SK-N-SH (cell line): ENCODE results near the gene PEA15. TPM values are rescaled to one million over a fixed set of nuclear protein-coding genes. Genes with fewer than 3 reads are reported as not detected.

Experiments
- CTCF ChIA-PET: fragments of 300-600, 350-600 bp; formaldehyde crosslinking; extraction: SDS; loops from one replicate; lab custom pipeline; 2021; lab: Yijun Ruan, JAX
- POLR2A ChIA-PET: fragments of 350-600 bp; sonication (Branson Sonifier 250); formaldehyde crosslinking; extraction: SDS; loops from one replicate; lab custom pipeline; 2020; ENCODE audit warnings: antibody characterized with exemption, inconsistent platforms; lab: Yijun Ruan, JAX
- DNase-seq: peaks from one replicate; pipeline ENCODE4 v3.0.0; 2012
- H2AFZ ChIP-seq: fragments of 200-600 bp; sonication (generic); 2 replicates; pipeline ENCODE4 v1.8.1; 2016; ENCODE audit warnings: antibody characterized with exemption, mild to moderate bottlenecking, low read depth
- H3F3A ChIP-seq: fragments of 200-600 bp; sonication (generic); replicated peaks from 2 replicates; pipeline ENCODE3; 2016; ENCODE audit warnings: antibody characterized with exemption, mild to moderate bottlenecking; ENCODE audit not compliant: insufficient read depth
- H3K27ac ChIP-seq, 2 experiments: fragments of 200-500 bp in 1 of 2; fragments of 200-600 bp in 1 of 2; sonication (Bioruptor generic) in 1 of 2; sonication (generic), shearing (Covaris generic) in 1 of 2; 2 replicates each; pipeline versions ENCODE4 v1.5.1 to v1.6.1; 2014 to 2016; ENCODE audit warnings: low read depth in 2 of 2, inconsistent platforms in 1 of 2, low read length in 1 of 2, mild to moderate bottlenecking in 1 of 2, mixed read lengths in 1 of 2
- H3K27me3 ChIP-seq: fragments of 200-600 bp; sonication (generic), shearing (Covaris generic); 2 replicates; pipeline ENCODE4 v1.6.1; 2016; ENCODE audit warnings: mixed run types; ENCODE audit not compliant: insufficient read depth
- H3K36me3 ChIP-seq, 2 experiments: fragments of 200-500 bp in 1 of 2; fragments of 200-600 bp in 1 of 2; sonication (Bioruptor generic) in 1 of 2; sonication (generic) in 1 of 2; replicated peaks in 1 of 2; 2 replicates each; pipeline versions ENCODE3 to v1.5.1; 2014 to 2016; ENCODE audit warnings: low read length in 1 of 2, mild to moderate bottlenecking in 1 of 2; ENCODE audit not compliant: insufficient read depth in 2 of 2, control insufficient read depth in 1 of 2
- H3K4me1 ChIP-seq, 2 experiments: fragments of 200-500 bp in 1 of 2; fragments of 200-600 bp in 1 of 2; sonication (Bioruptor generic) in 1 of 2; sonication (generic), shearing (Covaris generic) in 1 of 2; 2 replicates each; pipeline versions ENCODE4 v1.5.1 to v1.6.1; 2014 to 2016; ENCODE audit warnings: low read depth in 1 of 2, low read length in 1 of 2, mixed run types in 1 of 2; ENCODE audit not compliant: insufficient read depth in 2 of 2, control insufficient read depth in 1 of 2
- H3K4me2 ChIP-seq: fragments of 200-600 bp; sonication (generic), shearing (Covaris generic); 2 replicates; pipeline ENCODE4 v1.6.1; 2017; ENCODE audit warnings: mixed run types
- H3K4me3 ChIP-seq, 2 experiments: fragments of 200-500 bp in 1 of 2; fragments of 200-600 bp in 1 of 2; sonication (Bioruptor generic) in 1 of 2; sonication (generic), shearing (Covaris generic) in 1 of 2; 2 replicates each; pipeline versions ENCODE4 v1.5.1 to v1.8.1; 2014 to 2016; ENCODE audit warnings: low read depth in 2 of 2, inconsistent platforms in 1 of 2, low read length in 1 of 2, mild to moderate bottlenecking in 1 of 2, mixed read lengths in 1 of 2, moderate library complexity in 1 of 2
- H3K79me2 ChIP-seq: fragments of 200-600 bp; sonication (generic); 2 replicates; pipeline ENCODE4 v1.8.1; 2017; ENCODE audit warnings: mild to moderate bottlenecking; ENCODE audit not compliant: insufficient read depth
- H3K9ac ChIP-seq: fragments of 200-600 bp; sonication (generic); 2 replicates; pipeline ENCODE4 v1.6.1; 2017; ENCODE audit warnings: mixed run types
- H3K9me2 ChIP-seq: fragments of 200-600 bp; sonication (generic); 2 replicates; pipeline ENCODE4 v1.6.1; 2017; ENCODE audit warnings: mixed run types
- H3K9me3 ChIP-seq: fragments of 200-600 bp; sonication (generic); 2 replicates; pipeline ENCODE4 v1.6.1; 2017; ENCODE audit warnings: mixed run types, mild to moderate bottlenecking, moderate library complexity
- H4K20me1 ChIP-seq: fragments of 200-600 bp; sonication (generic); 2 replicates; pipeline ENCODE4 v1.6.1; 2017; ENCODE audit warnings: mild to moderate bottlenecking, mixed run types; ENCODE audit not compliant: insufficient read depth
- EP300 ChIP-seq, 2 experiments: IDR thresholded peaks; 2 replicates each; pipeline versions ENCODE4 v1.4.0 to v1.6.1; 2012; ENCODE audit warnings: borderline replicate concordance in 1 of 2, low read depth in 1 of 2, low read length in 1 of 2
- FOSL2 ChIP-seq: IDR thresholded peaks from 2 replicates; pipeline ENCODE4 v1.4.0; 2012; ENCODE audit warnings: low read depth, mild to moderate bottlenecking, moderate library complexity, borderline replicate concordance
- FOXM1 ChIP-seq: IDR thresholded peaks from 2 replicates; pipeline ENCODE4 v1.4.0; 2012; ENCODE audit warnings: low read depth, mild to moderate bottlenecking
- GATA2 ChIP-seq: sonication (generic); formaldehyde crosslinking; IDR thresholded peaks from 2 replicates; pipeline ENCODE4 v1.5.0; 2020; ENCODE audit warnings: mild to moderate bottlenecking, missing genetic modification reagents
- JUND ChIP-seq: IDR thresholded peaks from 2 replicates; pipeline ENCODE4 v1.4.0; 2012
- MAX ChIP-seq: IDR thresholded peaks from 2 replicates; pipeline ENCODE4 v1.4.0; 2012; ENCODE audit warnings: low read depth
- MEF2A ChIP-seq: IDR thresholded peaks from 2 replicates; pipeline ENCODE4 v1.4.0; 2012; ENCODE audit warnings: low read depth, borderline replicate concordance
- MXI1 ChIP-seq: IDR thresholded peaks from 2 replicates; pipeline ENCODE4 v1.6.1; 2012; ENCODE audit warnings: mild to moderate bottlenecking, low read depth, low read length, improper control_type of control experiment
- NFIC ChIP-seq: IDR thresholded peaks from 2 replicates; pipeline ENCODE4 v1.4.0; 2012; ENCODE audit warnings: borderline replicate concordance
- PBX3 ChIP-seq: IDR thresholded peaks from 2 replicates; pipeline ENCODE4; 2012
- POLR2AphosphoS5 ChIP-seq: IDR thresholded peaks from 2 replicates; pipeline ENCODE4 v1.6.1; 2012; ENCODE audit warnings: low read depth, low read length
- RAD21 ChIP-seq: IDR thresholded peaks from 2 replicates; pipeline ENCODE4 v1.6.1; 2012; ENCODE audit warnings: mild to moderate bottlenecking, low read length
- RCOR1 ChIP-seq: fragments of 150-350 bp; IDR thresholded peaks from 2 replicates; pipeline ENCODE4 v1.6.1; 2017; ENCODE audit warnings: antibody characterized with exemption, low read length
- SIN3A ChIP-seq: IDR thresholded peaks from 2 replicates; pipeline ENCODE4 v1.6.1; 2012; ENCODE audit warnings: low read depth, mild to moderate bottlenecking, low read length, moderate library complexity, borderline replicate concordance
- TAF1 ChIP-seq: IDR thresholded peaks from 2 replicates; pipeline ENCODE4 v1.6.1; 2012; ENCODE audit warnings: low read depth, mild to moderate bottlenecking, low read length, moderate library complexity, borderline replicate concordance
- TCF12 ChIP-seq: IDR thresholded peaks from 2 replicates; pipeline ENCODE4 v1.4.0; 2012
- USF1 ChIP-seq: IDR thresholded peaks from 2 replicates; pipeline ENCODE4 v1.4.0; 2012; ENCODE audit warnings: low read depth, borderline replicate concordance
- YY1 ChIP-seq: IDR thresholded peaks from 2 replicates; pipeline ENCODE4 v1.4.0; 2012; ENCODE audit warnings: low read depth, mild to moderate bottlenecking
- ZBTB33 ChIP-seq: IDR thresholded peaks from 2 replicates; pipeline ENCODE4 v1.4.0; 2012; ENCODE audit warnings: low read depth, borderline replicate concordance
- WGBS: methylation state at CpG from one replicate; pipeline ENCODE4 v1.1.6; 2017; ENCODE audit warnings: low lambda C conversion rate; 5-methylcytosine and 5-hydroxymethylcytosine counted together
- polyA plus RNA-seq, 3 experiments: library from polyadenylated mRNA; depleted of rRNA; stranded (reverse); fragments of >200 nt; gene quantifications; 2 replicates each; pipeline ENCODE4 v1.2.3, GENCODE V29; 2012

Gene PEA15
- polyA plus RNA-seq, 1 of the 3 experiments (the other 2 are of a cell fraction), result 322 TPM

- TF ChIP-seq FOXM1 (no peak), USF1 (peak; percentile 56; the same call in 1 of the 2 replicates), RCOR1 (no peak), MAX (peak; percentile 42; the same call in 1 of the 2 replicates), POLR2AphosphoS5 (no peak), RAD21 (no peak), MEF2A (no peak), YY1 (no peak), MXI1 (peak; percentile 73), TCF12 (0 out of 2 replicates have a peak, but pooled peaks have one; percentile 1)
- Histone ChIP-seq H3K79me2 (peaks cover 57% of the 10 kb centered on the region), H3K4me3 (peak overlapping the region; percentile 94 to 97), H3F3A (peaks cover 21% of the 10 kb centered on the region), H3K27ac (peak overlapping the region; percentile 87 to 99), H3K4me1 (peaks cover 40 to 62% of the 10 kb centered on the region in 2 experiments), H3K36me3 (peaks cover 28 to 29% of the 10 kb centered on the region in 2 experiments), H2AFZ (no peak overlapping the region), H3K4me2 (peak overlapping the region; percentile 100), H3K9me3 (no peaks in the 10 kb centered on the region), H3K9ac (peak overlapping the region; percentile 96), H3K27me3 (no peaks in the 10 kb centered on the region), H3K9me2 (no peaks in the 10 kb centered on the region), H4K20me1 (peaks cover 46% of the 10 kb centered on the region)
- WGBS, result 3% methylated on average over 9 of the region's 9 CpGs
- peak; percentile 61 for DNase-seq
- CTCF ChIA-PET, result interaction anchor here (0.9 to 13.6 kb wide), 6 partner anchors 13 to 104 kb away, joined by 4 to 137 read pairs (median 40); no protein-coding TSS in a partner anchor
- POLR2A ChIA-PET, result interaction anchor here (0.9 to 1.1 kb wide), 2 partner anchors 13 to 97 kb away, joined by 3 to 5 read pairs; no protein-coding TSS in a partner anchor
These were observed 829 bp downstream of the PEA15 start for GRCh38 chr1:160206036-160206389.

GRCh38 chr1:160206421-160207117, 1.4 kb downstream of the PEA15 start:
- TF ChIP-seq ZBTB33 (peak; percentile 34; the same call in 1 of the 2 replicates), TAF1 (peak; percentile 38; the same call in 1 of the 2 replicates), FOXM1 (no peak), MAX (no peak; the same call in 1 of the 2 replicates), PBX3 (peak; percentile 37; the same call in 1 of the 2 replicates), FOSL2 (peak; percentile 83; the same call in 1 of the 2 replicates), SIN3A (peak; percentile 42; the same call in 1 of the 2 replicates), EP300 (IDR thresholded peaks at IDR 0.05; ENCODE audit: borderline replicate concordance in 1 of 2, low read depth in 1 of 2, low read length in 1 of 2) (peak in 1 of 2 experiments; percentile 42; a peak in 1 of 4 replicates), NFIC (peak; percentile 30; the same call in 1 of the 2 replicates), JUND (peak; percentile 80), GATA2 (CRISPR knock-in tag) (peak; percentile 22), RAD21 (no peak)
- Histone ChIP-seq H3F3A (peaks cover 21% of the 10 kb centered on the region), H3K79me2 (peaks cover 62% of the 10 kb centered on the region), H3K27ac (peak overlapping the region; percentile 87 to 99), H3K4me1 (peaks cover 40 to 68% of the 10 kb centered on the region in 2 experiments), H2AFZ (no peak overlapping the region), H3K4me2 (peak overlapping the region; percentile 100), H3K9ac (peak overlapping the region; percentile 96), H3K36me3 (peaks cover 30 to 35% of the 10 kb centered on the region in 2 experiments), H3K9me3 (no peaks in the 10 kb centered on the region), H3K4me3 (peak overlapping the region; percentile 94 to 97), H4K20me1 (peaks cover 51% of the 10 kb centered on the region), H3K27me3 (no peaks in the 10 kb centered on the region), H3K9me2 (no peaks in the 10 kb centered on the region)
- WGBS, result 18% methylated on average over 9 of the region's 9 CpGs
- POLR2A ChIA-PET, result interaction anchor here (0.9 to 1.4 kb wide), 3 partner anchors 9 to 97 kb away, joined by 3 to 5 read pairs (median 3); no protein-coding TSS in a partner anchor
- CTCF ChIA-PET, result interaction anchor here (0.9 to 13.6 kb wide), 6 partner anchors 13 to 105 kb away, joined by 4 to 137 read pairs (median 30); partner anchors contain the start of gene CASQ1
- DNase-seq, result peak; percentile 44
